Spleen (tissue), 11 donors: ENCODE results near the gene HNRNPUL1. TPM values are rescaled to one million over a fixed set of nuclear protein-coding genes. Genes with fewer than 3 reads are reported as not detected.
A peak's percentile ranks its signal among the peaks of the same experiment; 100 is the strongest.

Source experiments
- DNase-seq: peaks from one replicate; pipeline ENCODE4 v3.0.0-alpha.2; 2020
- H3K27ac ChIP-seq, 8 donors: fragments of 200-600 bp; sonication (generic) in 7 of 8; 1 replicate in 4 of 8; 2 replicates in 4 of 8; pipeline versions ENCODE4 v1.5.0 to v1.8.0; 2016 to 2021; ENCODE audit warnings: inconsistent platforms in 4 of 8, mild to moderate bottlenecking in 4 of 8, moderate library complexity in 1 of 8
- H3K27me3 ChIP-seq, 7 donors: fragments of 200-600 bp; sonication (generic) in 6 of 7; replicated peaks in 1 of 7; 1 replicate in 4 of 7; 2 replicates in 3 of 7; pipeline versions ENCODE4 v1.5.0 to v1.8.0; 2016 to 2021; ENCODE audit warnings: inconsistent platforms in 3 of 7, mild to moderate bottlenecking in 1 of 7
- H3K36me3 ChIP-seq, 6 donors: fragments of 200-600 bp; sonication (generic) in 5 of 6; 1 replicate in 4 of 6; 2 replicates in 2 of 6; pipeline versions ENCODE4 v1.5.0 to v1.8.0; 2016 to 2021; ENCODE audit warnings: inconsistent platforms in 2 of 6
- H3K4me1 ChIP-seq, 6 donors: fragments of 200-600 bp; sonication (generic) in 5 of 6; 1 replicate in 3 of 6; 2 replicates in 3 of 6; pipeline versions ENCODE4 v1.5.0 to v1.8.0; 2016 to 2021; ENCODE audit warnings: inconsistent platforms in 3 of 6
- H3K4me3 ChIP-seq, 8 donors: fragments of 200-600 bp; sonication (generic) in 7 of 8; 1 replicate in 4 of 8; 2 replicates in 4 of 8; pipeline versions ENCODE4 v1.5.0 to v1.8.0; 2016 to 2021; ENCODE audit warnings: inconsistent platforms in 4 of 8, mild to moderate bottlenecking in 4 of 8, moderate library complexity in 2 of 8
- H3K9me3 ChIP-seq, 8 donors: fragments of 200-600 bp; sonication (generic) in 7 of 8; 1 replicate in 4 of 8; 2 replicates in 4 of 8; pipeline versions ENCODE4 v1.5.0 to v1.8.0; 2016 to 2021; ENCODE audit warnings: inconsistent platforms in 4 of 8
- POLR2A ChIP-seq, 3 donors: fragments of 450-650 bp; IDR thresholded peaks; one replicate each; pipeline ENCODE4 v1.5.1; 2017; ENCODE audit warnings: antibody characterized with exemption in 3 of 3, mild to moderate bottlenecking in 1 of 3
- POLR2AphosphoS5 ChIP-seq, 3 donors: sonication (generic); formaldehyde crosslinking; IDR thresholded peaks; one replicate each; pipeline ENCODE4 v1.5.1; 2017; ENCODE audit warnings: antibody characterized with exemption in 3 of 3
- WGBS, 5 donors: extraction: QIAGEN DNeasy Blood & Tissue Kit in 3 of 5; methylation state at CpG; one replicate each; pipeline versions ENCODE4 v1.1.5 to v1.1.7; 2013 to 2018; 5-methylcytosine and 5-hydroxymethylcytosine counted together
- intact Hi-C: fragments of 100-400 bp; cut with DNase I; formaldehyde crosslinking; loops from one replicate; pipeline ENCODE4 v1.15.0; 2023; ENCODE audit warnings: low total_unique reads
- polyA plus RNA-seq, 3 donors: library from polyadenylated mRNA; stranded (reverse); fragments of 200-250 nt; gene quantifications; one replicate each; pipeline ENCODE4 v1.2.1, GENCODE V29; 2013
- total RNA-seq, 7 donors: library from RNA; depleted of rRNA in 3 of 7; stranded (reverse); fragments of >200 nt in 3 of 7; fragmentation: NEBNext Ultra II Directional in 4 of 7; extraction: Animal tissue kit (Norgen Biotek cat#: 25700) in 4 of 7; gene quantifications; one replicate each; pipeline versions ENCODE4 v1.1.0 to v1.2.1, GENCODE V29; 2016 to 2021
- TF ChIP-seq, protein P1 (sequence below), 11 experiments: fragments of 200-600 bp in 7 of 11; fragments of 450-650 bp in 4 of 11; sonication (generic) in 4 of 11; IDR thresholded peaks in 8 of 11; conservative IDR thresholded peaks in 3 of 11; 1 replicate in 7 of 11; 2 replicates in 4 of 11; pipeline versions ENCODE4 v1.4.0 to v1.8.0; 2016 to 2021; ENCODE audit warnings: antibody characterized with exemption in 11 of 11, inconsistent platforms in 4 of 11, mild to moderate bottlenecking in 1 of 11
- donor health status: healthy with polysubstance abuse.
- donor health status: DM: no; HTN: no; CAD: no; lungs with moderate emphysema.
- donor health status: DM: no; HTN: no; CAD: no.
- donor health status: Bipolar disorder and iron deficiency.
- donor health status: healthy.
- donor health status: DM: no; HTN: no; CAD: no.
- donor health status: DM: yes; HTN: yes; CAD: no.

The HNRNPUL1 gene
- total and polyA plus RNA-seq, 10 donors: 53.9 to 213 (median 164) TPM

GRCh38 chr19:41310033-41310831 lies 46.1 kb downstream of the HNRNPUL1 start, which contains the start of gene CCDC97:
TSS of gene CCDC97 (plus strand) at chr19:41310172. CDS start at chr19:41310311, 139 bp downstream.
- Histone ChIP-seq H3K4me1 (peaks cover 48 to 92% (median 68%) of the 10 kb centered on the region in 6 donors), H3K36me3 (peaks cover 0 to 59% (median 43%) of the 10 kb centered on the region in 6 donors), H3K27ac (peak within 1 kb of the TSS; percentile 88 to 98 (median 97)), H3K27me3 (no peaks in the 10 kb centered on the region), H3K9me3 (no peaks in the 10 kb centered on the region), H3K4me3 (peak within 1 kb of the TSS; percentile 56 to 86 (median 72))
- DNase-seq: peak; percentile 96
- TF ChIP-seq POLR2AphosphoS5 (IDR thresholded peaks at IDR 0.05) (peak; percentile 93 to 96 (median 95)), POLR2A (IDR thresholded peaks at IDR 0.05) (peak; percentile 51 to 67 (median 59))
- TF ChIP-seq, protein P1, sequence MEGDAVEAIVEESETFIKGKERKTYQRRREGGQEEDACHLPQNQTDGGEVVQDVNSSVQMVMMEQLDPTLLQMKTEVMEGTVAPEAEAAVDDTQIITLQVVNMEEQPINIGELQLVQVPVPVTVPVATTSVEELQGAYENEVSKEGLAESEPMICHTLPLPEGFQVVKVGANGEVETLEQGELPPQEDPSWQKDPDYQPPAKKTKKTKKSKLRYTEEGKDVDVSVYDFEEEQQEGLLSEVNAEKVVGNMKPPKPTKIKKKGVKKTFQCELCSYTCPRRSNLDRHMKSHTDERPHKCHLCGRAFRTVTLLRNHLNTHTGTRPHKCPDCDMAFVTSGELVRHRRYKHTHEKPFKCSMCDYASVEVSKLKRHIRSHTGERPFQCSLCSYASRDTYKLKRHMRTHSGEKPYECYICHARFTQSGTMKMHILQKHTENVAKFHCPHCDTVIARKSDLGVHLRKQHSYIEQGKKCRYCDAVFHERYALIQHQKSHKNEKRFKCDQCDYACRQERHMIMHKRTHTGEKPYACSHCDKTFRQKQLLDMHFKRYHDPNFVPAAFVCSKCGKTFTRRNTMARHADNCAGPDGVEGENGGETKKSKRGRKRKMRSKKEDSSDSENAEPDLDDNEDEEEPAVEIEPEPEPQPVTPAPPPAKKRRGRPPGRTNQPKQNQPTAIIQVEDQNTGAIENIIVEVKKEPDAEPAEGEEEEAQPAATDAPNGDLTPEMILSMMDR (IDR thresholded peaks at IDR 0.05 in 8 of 11, conservative IDR thresholded peaks at IDR 0.05 in 3 of 11): peak in 1 of 11 experiments; percentile 20
- intact Hi-C loops: loop anchor here (5.0 kb wide), 1 partner anchor 108 kb away; no protein-coding TSS in a partner anchor
- WGBS, 5 donors: 0 to 1% (median 0%) methylated on average over 25 to 47 of the region's 47 CpGs

DNA sequence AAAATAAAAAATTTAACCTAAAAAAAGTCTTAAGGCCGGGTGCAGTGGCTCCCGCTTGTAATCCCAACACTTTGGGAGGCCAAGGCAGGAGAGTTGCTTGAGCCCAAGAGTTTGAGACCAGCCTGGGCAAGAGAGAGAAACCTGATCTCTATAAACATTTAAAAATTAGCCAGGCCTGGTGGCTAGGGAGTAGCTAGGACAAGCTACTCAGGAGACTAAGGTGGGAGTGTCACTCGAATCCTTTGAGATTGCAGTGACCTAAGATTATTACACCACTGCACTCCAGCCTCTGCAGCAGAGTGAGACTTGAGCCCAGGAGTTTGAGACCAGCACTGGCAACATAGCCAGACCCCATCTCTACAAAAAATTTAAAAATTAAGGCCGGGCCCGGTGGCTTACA lies 46.9 kb downstream of the HNRNPUL1 start:
- no peaks in the 10 kb centered on the region for H3K9me3 ChIP-seq
- H3K36me3 ChIP-seq: peaks cover 0 to 59% (median 39%) of the 10 kb centered on the region in 6 donors
- peaks cover 45 to 90% (median 61%) of the 10 kb centered on the region in 6 donors for H3K4me1 ChIP-seq
- intact Hi-C loops: loop anchor here (5.0 kb wide), 1 partner anchor 109 kb away; no protein-coding TSS in a partner anchor
- H3K27ac ChIP-seq: peak overlapping the region in 5 of 8 donors; percentile 92 to 98 (median 96)
- no peak for DNase-seq
- peak overlapping the region in 7 of 8 donors; percentile 57 to 86 (median 74) for H3K4me3 ChIP-seq
- TF ChIP-seq POLR2AphosphoS5 (IDR thresholded peaks at IDR 0.05) (no peak), POLR2A (IDR thresholded peaks at IDR 0.05) (no peak)
- TF ChIP-seq, protein P1 (IDR thresholded peaks at IDR 0.05 in 8 of 11, conservative IDR thresholded peaks at IDR 0.05 in 3 of 11): no peak
- H3K27me3 ChIP-seq: no peaks in the 10 kb centered on the region
- 66 to 80% (median 74%) methylated on average over 5 of the region's 5 CpGs for WGBS, 5 donors

GRCh38 chr19:41311613-41312012 lies 47.4 kb downstream of the HNRNPUL1 start:
- H3K4me1 ChIP-seq: peaks cover 40 to 85% (median 55%) of the 10 kb centered on the region in 6 donors
- DNase-seq: no peak

More at GRCh38 chr19:41311613-41312012, 47.4 kb downstream of the HNRNPUL1 start:
- H3K27ac ChIP-seq: no peak overlapping the region
- 86 to 92% (median 91%) methylated on average over 8 of the region's 8 CpGs for WGBS, 5 donors
- H3K9me3 ChIP-seq: no peaks in the 10 kb centered on the region
- peaks cover 0 to 59% (median 39%) of the 10 kb centered on the region in 6 donors for H3K36me3 ChIP-seq
- no peak for TF ChIP-seq POLR2AphosphoS5 (IDR thresholded peaks at IDR 0.05)
- no peak for TF ChIP-seq POLR2A (IDR thresholded peaks at IDR 0.05)
- TF ChIP-seq, protein P1 (IDR thresholded peaks at IDR 0.05 in 8 of 11, conservative IDR thresholded peaks at IDR 0.05 in 3 of 11): no peak
- no peaks in the 10 kb centered on the region for H3K27me3 ChIP-seq
- intact Hi-C loops: loop anchor here (5.0 kb wide), 1 partner anchor 109 kb away; no protein-coding TSS in a partner anchor
- peak overlapping the region in 3 of 8 donors; percentile 69 to 86 (median 74) for H3K4me3 ChIP-seq
